GM18498 (cell line): ENCODE measurements around the gene SULT1A2.
"Not testable (repeated sequence)": the region's sequence is repeated elsewhere in the genome, so short reads cannot be mapped to it uniquely, and the experiment has no call there.

ENCODE experiments used
- ATAC-seq: cut with Tn5 transposase; IDR thresholded peaks from one replicate; pipeline ENCODE4 v1.9.1; 2021; ENCODE audit warnings: mild to moderate bottlenecking, moderate library complexity; ENCODE audit not compliant: unreplicated experiment

The SULT1A2 gene

GRCh38 chr16:28562199-28562598 is 34.7 kb downstream of the SULT1A2 start:
- no peak for ATAC-seq

GRCh38 chr16:28561557-28562187 is 35.2 kb downstream of the SULT1A2 start:
- ATAC-seq, result no peak

GRCh38 chr16:28558456-28558855 is 38.4 kb downstream of the SULT1A2 start:
- no peak for ATAC-seq

GRCh38 chr16:28556914-28557320 is 39.9 kb downstream of the SULT1A2 start:
- ATAC-seq, result no peak

GRCh38 chr16:28555561-28555960 is 41.3 kb downstream of the SULT1A2 start:
- ATAC-seq, result no peak

GRCh38 chr16:28554634-28555423 is 42.0 kb downstream of the SULT1A2 start:
- ATAC-seq, result peak; percentile 4

GRCh38 chr16:28553776-28554633 is 42.8 kb downstream of the SULT1A2 start, which contains the start of gene SGF29:
TSS of gene SGF29 (plus strand) at chr16:28553920. CDS start at chr16:28581070, 27,150 bp downstream.
- peak; percentile 81 for ATAC-seq

- no peak for ATAC-seq
Measured at GRCh38 chr16:28549301-28549899, 47.5 kb downstream of the SULT1A2 start.

- ATAC-seq, result no peak
Measured at GRCh38 chr16:28548306-28548802, 48.5 kb downstream of the SULT1A2 start.

GRCh38 chr16:28546626-28547025 is 50.2 kb downstream of the SULT1A2 start:
- no peak for ATAC-seq

GRCh38 chr16:28545964-28546363 is 50.9 kb downstream of the SULT1A2 start:
- not testable (repeated sequence) for ATAC-seq

GRCh38 chr16:28544998-28545397 is 51.9 kb downstream of the SULT1A2 start:
- no peak for ATAC-seq

GRCh38 chr16:28543072-28543471 is 53.8 kb downstream of the SULT1A2 start:
- ATAC-seq, result no peak

- no peak for ATAC-seq
Measured at GRCh38 chr16:28542646-28543045, 54.2 kb downstream of the SULT1A2 start.
